GM19467 (cell line): Measurements from ENCODE around the gene ABHD5.

Experiments used
- ATAC-seq: cut with Tn5 transposase; IDR thresholded peaks from one replicate; pipeline ENCODE4 v1.9.1; 2021; ENCODE audit warnings: mild to moderate bottlenecking, moderate library complexity; ENCODE audit not compliant: unreplicated experiment

Gene ABHD5

GRCh38 chr3:43753741-43754715, 63.3 kb downstream of the ABHD5 start:
- no peak for ATAC-seq

GRCh38 chr3:43755516-43756200, 64.9 kb downstream of the ABHD5 start:
- no peak for ATAC-seq

- no peak for ATAC-seq
Measured at GRCh38 chr3:43757666-43758321, 67.1 kb downstream of the ABHD5 start.

- ATAC-seq: no peak
Measured at GRCh38 chr3:43758592-43759225, 68.0 kb downstream of the ABHD5 start.

GRCh38 chr3:43759297-43759782, 68.6 kb downstream of the ABHD5 start:
- ATAC-seq: no peak

- no peak for ATAC-seq
Measured at GRCh38 chr3:43759938-43760337, 69.2 kb downstream of the ABHD5 start.

- ATAC-seq: no peak
Measured at GRCh38 chr3:43760938-43761337, 70.2 kb downstream of the ABHD5 start.

- no peak for ATAC-seq
Measured at GRCh38 chr3:43762451-43762850, 71.7 kb downstream of the ABHD5 start.

GRCh38 chr3:43764056-43764455, 73.3 kb downstream of the ABHD5 start:
- ATAC-seq: no peak

GRCh38 chr3:43764471-43764870, 73.7 kb downstream of the ABHD5 start:
- no peak for ATAC-seq

- ATAC-seq: no peak
Measured at GRCh38 chr3:43765521-43765971, 74.8 kb downstream of the ABHD5 start.

- no peak for ATAC-seq
Measured at GRCh38 chr3:43766672-43767465, 76.1 kb downstream of the ABHD5 start.

GRCh38 chr3:43768381-43768973, 77.7 kb downstream of the ABHD5 start:
- no peak for ATAC-seq

- ATAC-seq: peak; percentile 50
Measured at GRCh38 chr3:43769097-43769884, 78.6 kb downstream of the ABHD5 start.

- ATAC-seq: no peak
Measured at GRCh38 chr3:43769885-43770425, 79.2 kb downstream of the ABHD5 start.

GRCh38 chr3:43770426-43771103, 79.8 kb downstream of the ABHD5 start:
- no peak for ATAC-seq

GRCh38 chr3:43771610-43772009, 80.9 kb downstream of the ABHD5 start:
- no peak for ATAC-seq
